Muscle of leg (tissue), 11 donors: ENCODE results near the gene SLC1A1. TPM values are rescaled to one million over a fixed set of nuclear protein-coding genes. Genes with fewer than 3 reads are reported as not detected.
A peak's percentile ranks its signal among the peaks of the same experiment; 100 is the strongest.
"Not testable (repeated sequence)": the region's sequence is repeated elsewhere in the genome, so short reads cannot be mapped to it uniquely, and the experiment has no call there.

Experiments
- DNase-seq: peaks from one replicate; pipeline ENCODE4 v3.0.0; 2013
- H3K27ac ChIP-seq: one replicate; pipeline ENCODE4 v1.5.1; 2013; ENCODE audit warnings: mild to moderate bottlenecking, low read length, control low read depth
- H3K27me3 ChIP-seq: one replicate; pipeline ENCODE4 v1.6.1; 2013; ENCODE audit warnings: low read length; ENCODE audit not compliant: control insufficient read depth, insufficient read depth
- H3K36me3 ChIP-seq: one replicate; pipeline ENCODE4 v1.6.1; 2013; ENCODE audit warnings: low read length; ENCODE audit not compliant: control insufficient read depth, insufficient read depth
- H3K4me1 ChIP-seq: one replicate; pipeline ENCODE4 v1.6.1; 2013; ENCODE audit warnings: low read length; ENCODE audit not compliant: control insufficient read depth, insufficient read depth
- H3K4me3 ChIP-seq: one replicate; pipeline ENCODE4 v1.5.1; 2013; ENCODE audit warnings: low read length, control low read depth
- H3K9me3 ChIP-seq: replicated peaks from 2 replicates; pipeline ENCODE4 v1.6.1; 2013; ENCODE audit warnings: low read depth, low read length; ENCODE audit not compliant: control insufficient read depth
- WGBS: methylation state at CpG from one replicate; pipeline ENCODE4 v1.1.5; 2013; ENCODE audit warnings: missing lambda C conversion rate; ENCODE audit not compliant: insufficient coverage; 5-methylcytosine and 5-hydroxymethylcytosine counted together
- polyA plus RNA-seq, 8 donors: library from polyadenylated mRNA; unstranded; fragments of 120-200 nt; gene quantifications; one replicate each; pipeline versions ENCODE4 v1.2.1 to v1.2.3, GENCODE V29; 2013; ENCODE audit warnings: inconsistent platforms in 1 of 8, low replicate concordance in 1 of 8; ENCODE audit not compliant: insufficient read length in 8 of 8, insufficient read depth in 1 of 8
- total RNA-seq: library from RNA; stranded (reverse); fragments of 120-200 nt; gene quantifications from one replicate; pipeline ENCODE4 v1.2.4, GENCODE V29; 2013

Gene SLC1A1
- total and polyA plus RNA-seq, 9 donors = 0.47 to 2.1 (median 0.69) TPM

- H3K4me1 ChIP-seq = no peaks in the 10 kb centered on the region
Observed at GRCh38 chr9:4604678-4605095, 114.4 kb downstream of the SLC1A1 start.

GRCh38 chr9:4606033-4606432 lies 115.8 kb downstream of the SLC1A1 start:
- not testable (repeated sequence) for H3K9me3 ChIP-seq, DNase-seq, H3K36me3 ChIP-seq, H3K27me3 ChIP-seq, H3K4me1 ChIP-seq, H3K4me3 ChIP-seq, H3K27ac ChIP-seq
- 59% methylated on average over 5 of the region's 15 CpGs for whole genome bisulfite sequencing

More at GRCh38 chr9:4604678-4605095, 114.4 kb downstream of the SLC1A1 start:
- H3K27me3 ChIP-seq = no peaks in the 10 kb centered on the region
- H3K27ac ChIP-seq = no peak overlapping the region
- no peaks in the 10 kb centered on the region for H3K9me3 ChIP-seq
- H3K36me3 ChIP-seq = no peaks in the 10 kb centered on the region
- DNase-seq = peak; percentile 74
- no peak overlapping the region for H3K4me3 ChIP-seq

GRCh38 chr9:4614627-4615026 lies 124.4 kb downstream of the SLC1A1 start:
- H3K27me3 ChIP-seq = no peaks in the 10 kb centered on the region
- no peaks in the 10 kb centered on the region for H3K36me3 ChIP-seq
- no peak overlapping the region for H3K27ac ChIP-seq
- no peak for DNase-seq
- no peaks in the 10 kb centered on the region for H3K4me1 ChIP-seq
- no peaks in the 10 kb centered on the region for H3K9me3 ChIP-seq
- 86% methylated on average over 1 of the region's 1 CpG for WGBS
- H3K4me3 ChIP-seq = no peak overlapping the region

GRCh38 chr9:4615251-4615650 lies 125.0 kb downstream of the SLC1A1 start:
- Histone ChIP-seq H3K36me3 (no peaks in the 10 kb centered on the region), H3K27ac (no peak overlapping the region), H3K4me1 (no peaks in the 10 kb centered on the region), H3K9me3 (no peaks in the 10 kb centered on the region), H3K27me3 (no peaks in the 10 kb centered on the region), H3K4me3 (no peak overlapping the region)
- WGBS = 29% methylated on average over 3 of the region's 4 CpGs
- DNase-seq = peak; percentile 72

- Histone ChIP-seq H3K4me1 (no peaks in the 10 kb centered on the region), H3K27ac (no peak overlapping the region), H3K4me3 (no peak overlapping the region), H3K9me3 (no peaks in the 10 kb centered on the region), H3K27me3 (no peaks in the 10 kb centered on the region), H3K36me3 (no peaks in the 10 kb centered on the region)
- 93% methylated on average over 2 of the region's 5 CpGs for WGBS
- DNase-seq = no peak
Observed at GRCh38 chr9:4615778-4616177, 125.5 kb downstream of the SLC1A1 start.

- Histone ChIP-seq H3K4me1 (no peaks in the 10 kb centered on the region), H3K4me3 (no peak overlapping the region), H3K27ac (no peak overlapping the region), H3K27me3 (no peaks in the 10 kb centered on the region), H3K9me3 (no peaks in the 10 kb centered on the region), H3K36me3 (no peaks in the 10 kb centered on the region)
- no peak for DNase-seq
- WGBS = 100% methylated on average over 1 of the region's 3 CpGs
Observed at GRCh38 chr9:4617752-4618151, 127.5 kb downstream of the SLC1A1 start.

- Histone ChIP-seq H3K4me3 (no peak overlapping the region), H3K27ac (no peak overlapping the region), H3K9me3 (no peaks in the 10 kb centered on the region), H3K27me3 (no peaks in the 10 kb centered on the region), H3K36me3 (no peaks in the 10 kb centered on the region), H3K4me1 (no peaks in the 10 kb centered on the region)
- no peak for DNase-seq
- whole genome bisulfite sequencing = no CpG with 5 or more reads among the region's 2 CpGs
Observed at GRCh38 chr9:4618700-4619099, 128.4 kb downstream of the SLC1A1 start.

- H3K4me1 ChIP-seq = no peaks in the 10 kb centered on the region
- DNase-seq = no peak
- 79% methylated on average over 2 of the region's 3 CpGs for WGBS
- no peak overlapping the region for H3K27ac ChIP-seq
- no peak overlapping the region for H3K4me3 ChIP-seq
- H3K9me3 ChIP-seq = no peaks in the 10 kb centered on the region
- H3K27me3 ChIP-seq = no peaks in the 10 kb centered on the region
- no peaks in the 10 kb centered on the region for H3K36me3 ChIP-seq
Observed at GRCh38 chr9:4620057-4620765, 129.9 kb downstream of the SLC1A1 start.

- Histone ChIP-seq H3K27ac (no peak overlapping the region), H3K27me3 (no peaks in the 10 kb centered on the region), H3K4me1 (no peaks in the 10 kb centered on the region), H3K4me3 (no peak overlapping the region), H3K36me3 (no peaks in the 10 kb centered on the region), H3K9me3 (no peaks in the 10 kb centered on the region)
- no peak for DNase-seq
- WGBS = 79% methylated on average over 2 of the region's 2 CpGs
Observed at GRCh38 chr9:4620881-4621555, 130.8 kb downstream of the SLC1A1 start.

GRCh38 chr9:4622016-4622415 lies 131.7 kb downstream of the SLC1A1 start:
- H3K27me3 ChIP-seq = no peaks in the 10 kb centered on the region
- H3K27ac ChIP-seq = no peak overlapping the region
- H3K9me3 ChIP-seq = no peaks in the 10 kb centered on the region
- no peaks in the 10 kb centered on the region for H3K36me3 ChIP-seq
- WGBS = 62% methylated on average over 6 of the region's 10 CpGs
- DNase-seq = no peak
- H3K4me3 ChIP-seq = no peak overlapping the region
- no peaks in the 10 kb centered on the region for H3K4me1 ChIP-seq
